Neural crest cell (in vitro differentiated cells): ENCODE data around the gene PTGS1. TPM values are rescaled to one million over a fixed set of nuclear protein-coding genes. Genes with fewer than 3 reads are reported as not detected.

Source experiments
- DNase-seq: peaks from one replicate; pipeline ENCODE4 v3.0.0; 2021; ENCODE audit warnings: low read depth, mixed read lengths, low spot score
- H3K27ac Mint-ChIP-seq: one replicate; pipeline ENCODE4 v1.8.0; 2021; ENCODE audit warnings: mild to moderate bottlenecking, mixed read lengths; ENCODE audit not compliant: unreplicated experiment
- H3K27me3 Mint-ChIP-seq: 2 replicates; pipeline ENCODE4 v1.8.0; 2021; ENCODE audit warnings: low read depth, mild to moderate bottlenecking, mixed read lengths
- H3K36me3 Mint-ChIP-seq: 2 replicates; pipeline ENCODE4 v1.8.0; 2021; ENCODE audit warnings: low read depth, mild to moderate bottlenecking, mixed read lengths
- H3K4me1 Mint-ChIP-seq: 2 replicates; pipeline ENCODE4 v1.8.0; 2021; ENCODE audit warnings: mixed read lengths
- H3K4me3 Mint-ChIP-seq: one replicate; pipeline ENCODE4 v1.8.0; 2021; ENCODE audit warnings: mild to moderate bottlenecking, mixed read lengths
- H3K9me3 Mint-ChIP-seq: 2 replicates; pipeline ENCODE4 v1.8.0; 2021; ENCODE audit warnings: mixed read lengths
- CTCF ChIP-seq: fragments of 200-600 bp; sonication (generic); conservative IDR thresholded peaks from 2 replicates; pipeline ENCODE4 v1.5.0; 2021; ENCODE audit warnings: antibody characterized with exemption, mild to moderate bottlenecking
- total RNA-seq: library from RNA; stranded (reverse); gene quantifications from 2 replicates; pipeline ENCODE4 v1.2.1, GENCODE V29; 2021

PTGS1 gene
- total RNA-seq, 1 donor from 2014 or later = 0.37 TPM

- DNase-seq = no peak
- no peak overlapping the region for H3K27ac Mint-ChIP-seq
- H3K36me3 Mint-ChIP-seq = no peaks in the 10 kb centered on the region
- peaks cover 18% of the 10 kb centered on the region for H3K4me1 Mint-ChIP-seq
- H3K4me3 Mint-ChIP-seq = peak overlapping the region; percentile 58
- no peak for TF ChIP-seq CTCF
- H3K27me3 Mint-ChIP-seq = peaks cover 48% of the 10 kb centered on the region
- peaks cover 2% of the 10 kb centered on the region for H3K9me3 Mint-ChIP-seq
These were observed 22.5 kb upstream of the PTGS1 start for GRCh38 chr9:122348288-122348777.

- TF ChIP-seq CTCF = no peak
- Mint-ChIP-seq H3K9me3 (peaks cover 2% of the 10 kb centered on the region), H3K4me1 (peaks cover 18% of the 10 kb centered on the region), H3K36me3 (no peaks in the 10 kb centered on the region), H3K27me3 (peaks cover 48% of the 10 kb centered on the region), H3K4me3 (peak overlapping the region; percentile 58), H3K27ac (no peak overlapping the region)
- DNase-seq = no peak
These were observed 22.0 kb upstream of the PTGS1 start for GRCh38 chr9:122348791-122349190.

GRCh38 chr9:122349201-122349600 lies 21.6 kb upstream of the PTGS1 start:
- peaks cover 18% of the 10 kb centered on the region for H3K4me1 Mint-ChIP-seq
- TF ChIP-seq CTCF = no peak
- no peaks in the 10 kb centered on the region for H3K36me3 Mint-ChIP-seq
- peaks cover 48% of the 10 kb centered on the region for H3K27me3 Mint-ChIP-seq
- H3K4me3 Mint-ChIP-seq = no peak overlapping the region
- peaks cover 2% of the 10 kb centered on the region for H3K9me3 Mint-ChIP-seq
- DNase-seq = no peak
- no peak overlapping the region for H3K27ac Mint-ChIP-seq

- peak; percentile 85 for DNase-seq
- Mint-ChIP-seq H3K36me3 (no peaks in the 10 kb centered on the region), H3K27ac (no peak overlapping the region), H3K27me3 (peaks cover 43% of the 10 kb centered on the region), H3K4me1 (peaks cover 18% of the 10 kb centered on the region), H3K4me3 (no peak overlapping the region), H3K9me3 (peaks cover 2% of the 10 kb centered on the region)
- peak; percentile 98 for TF ChIP-seq CTCF
These were observed 20.1 kb upstream of the PTGS1 start for GRCh38 chr9:122350577-122351355.

GRCh38 chr9:122354536-122355199 lies 16.2 kb upstream of the PTGS1 start:
- Mint-ChIP-seq H3K27ac (no peak overlapping the region), H3K9me3 (peaks cover 12% of the 10 kb centered on the region), H3K27me3 (peaks cover 26% of the 10 kb centered on the region), H3K36me3 (no peaks in the 10 kb centered on the region), H3K4me3 (no peak overlapping the region), H3K4me1 (no peaks in the 10 kb centered on the region)
- DNase-seq = no peak
- no peak for TF ChIP-seq CTCF
